HG03521 (cell line): ENCODE results near the gene CTAG1A.
"Not testable (repeated sequence)": the region's sequence is repeated elsewhere in the genome, so short reads cannot be mapped to it uniquely, and the experiment has no call there.

ENCODE experiments used
- ATAC-seq: cut with Tn5 transposase; IDR thresholded peaks from one replicate; pipeline ENCODE4 v1.9.1; 2021; ENCODE audit warnings: mild to moderate bottlenecking, moderate library complexity; ENCODE audit not compliant: unreplicated experiment

Gene CTAG1A

GRCh38 chrX:154608823-154609222 is 23.9 kb downstream of the CTAG1A start:
- not testable (repeated sequence) for ATAC-seq

GRCh38 chrX:154611146-154611545 is 26.2 kb downstream of the CTAG1A start:
- not testable (repeated sequence) for ATAC-seq

GRCh38 chrX:154613586-154613985 is 28.7 kb downstream of the CTAG1A start:
- not testable (repeated sequence) for ATAC-seq

GRCh38 chrX:154619182-154619581 is 34.2 kb downstream of the CTAG1A start, which contains the start of gene CTAG1B:
CTAG1B (minus strand) TSS chrX:154619282; CDS start chrX:154619218, 64 bp downstream.
- ATAC-seq = not testable (repeated sequence)

DNA sequence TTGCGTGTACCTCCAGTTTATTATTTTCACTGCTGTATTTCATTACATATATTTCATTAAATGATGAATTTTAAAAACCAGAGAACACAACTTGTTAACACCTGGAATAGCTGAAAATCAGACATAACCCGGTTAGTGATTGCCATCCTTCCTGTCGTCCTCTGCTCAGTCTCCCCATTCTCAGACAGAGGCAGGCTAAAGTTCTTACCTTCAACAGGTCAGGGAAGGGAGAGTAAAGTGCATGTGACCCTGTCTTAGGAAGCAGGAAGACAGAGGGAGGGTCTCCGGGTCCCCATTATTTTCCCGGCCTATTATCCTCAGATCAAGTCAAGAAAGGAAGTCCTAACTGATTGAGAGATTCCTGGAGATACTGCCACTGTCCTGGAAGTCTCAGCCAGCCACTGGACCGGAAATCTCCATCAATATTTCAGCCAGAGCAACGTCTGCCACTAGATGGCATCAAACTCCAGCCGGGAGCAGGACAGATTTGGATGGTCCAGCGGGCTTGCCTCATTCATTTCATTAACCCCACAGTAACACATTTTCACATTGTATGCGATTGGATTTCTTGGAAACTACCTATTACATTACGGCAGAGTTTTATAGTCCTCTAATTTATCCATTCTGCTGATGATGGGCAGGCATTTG is 36.0 kb downstream of the CTAG1A start:
- ATAC-seq = not testable (repeated sequence)

DNA sequence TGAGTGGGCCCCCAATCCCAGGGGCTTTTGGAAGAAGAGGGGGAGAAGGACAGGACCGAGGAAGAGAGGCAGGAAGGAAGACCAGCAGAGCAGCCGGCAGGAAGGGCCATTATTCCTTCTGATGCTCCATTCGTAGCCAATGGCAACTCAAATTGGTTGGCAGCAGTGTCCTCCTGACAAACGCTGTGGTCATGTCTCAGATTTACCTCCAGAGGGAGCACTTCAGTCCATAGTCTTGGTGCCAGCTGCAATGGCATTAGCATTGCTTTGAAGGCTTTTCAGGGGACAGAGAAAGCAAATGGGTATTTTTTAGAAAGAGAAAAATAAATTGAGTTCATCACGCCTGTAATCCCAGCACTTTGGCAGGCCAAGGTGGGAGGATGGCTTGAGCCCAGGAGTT is 44.0 kb downstream of the CTAG1A start:
- not testable (repeated sequence) for ATAC-seq

DNA sequence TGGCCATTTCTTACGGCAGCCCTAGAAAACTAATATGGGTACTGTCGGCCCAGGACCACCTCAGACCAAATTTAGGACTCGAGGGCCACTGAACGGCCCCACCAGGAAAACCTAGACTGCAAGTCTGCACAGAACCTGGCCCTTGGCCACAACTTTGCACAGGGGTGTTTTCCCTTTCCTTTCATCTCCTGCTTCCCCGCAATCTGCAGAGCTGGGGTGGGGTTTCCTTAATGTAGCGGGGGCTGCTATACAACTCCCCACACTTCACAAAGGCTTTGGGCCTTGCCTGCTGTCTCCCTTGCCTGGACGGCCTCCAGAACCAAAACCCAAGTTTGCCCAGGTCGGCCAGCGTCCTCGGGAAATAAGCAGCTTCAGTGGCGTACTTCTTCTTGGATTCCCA is 46.0 kb downstream of the CTAG1A start:
- not testable (repeated sequence) for ATAC-seq

GRCh38 chrX:154633661-154634060 is 48.7 kb downstream of the CTAG1A start:
- ATAC-seq = not testable (repeated sequence)
